GM12878 (cell line): ENCODE measurements around the gene SLC30A7.

ENCODE experiments used
- NFYA ChIP-seq: IDR thresholded peaks from 2 replicates; pipeline ENCODE4 v1.6.1; 2011; ENCODE audit warnings: low read depth, mild to moderate bottlenecking, low read length, improper control_type of control experiment, borderline replicate concordance
- NRF1 ChIP-seq: conservative IDR thresholded peaks from 2 replicates; pipeline ENCODE4 v1.6.1; 2011; ENCODE audit warnings: mild to moderate bottlenecking, low read depth, low read length, improper control_type of control experiment
- SIN3A ChIP-seq: IDR thresholded peaks from 2 replicates; pipeline ENCODE4 v1.6.1; 2012; ENCODE audit warnings: low read depth, low read length, improper control_type of control experiment
- YY1 ChIP-seq: IDR thresholded peaks from 2 replicates; pipeline ENCODE4 v1.6.1; 2011; ENCODE audit warnings: low read depth, mild to moderate bottlenecking, low read length
- TF ChIP-seq, protein P1 (sequence below): fragments of 450-650 bp; conservative IDR thresholded peaks from 2 replicates; pipeline ENCODE4 v1.6.1; 2017; ENCODE audit warnings: mild to moderate bottlenecking, moderate library complexity
- TF ChIP-seq, protein P2 (sequence below): IDR thresholded peaks from 2 replicates; pipeline ENCODE4 v1.6.1; 2012; ENCODE audit warnings: low read length, inconsistent platforms
- TF ChIP-seq, protein P3 (sequence below), 3 experiments: IDR thresholded peaks in 2 of 3; conservative IDR thresholded peaks in 1 of 3; 2 replicates each; pipeline ENCODE4 v1.5.1; 2011; ENCODE audit warnings: low read depth in 3 of 3, low read length in 3 of 3, mild to moderate bottlenecking in 3 of 3, control low read depth in 2 of 3, moderate library complexity in 2 of 3, inconsistent platforms in 1 of 3, mixed read lengths in 1 of 3; ENCODE audit not compliant: control insufficient read depth in 2 of 3, insufficient read depth in 1 of 3; ENCODE audit errors: extremely low read depth in 1 of 3

DNA sequence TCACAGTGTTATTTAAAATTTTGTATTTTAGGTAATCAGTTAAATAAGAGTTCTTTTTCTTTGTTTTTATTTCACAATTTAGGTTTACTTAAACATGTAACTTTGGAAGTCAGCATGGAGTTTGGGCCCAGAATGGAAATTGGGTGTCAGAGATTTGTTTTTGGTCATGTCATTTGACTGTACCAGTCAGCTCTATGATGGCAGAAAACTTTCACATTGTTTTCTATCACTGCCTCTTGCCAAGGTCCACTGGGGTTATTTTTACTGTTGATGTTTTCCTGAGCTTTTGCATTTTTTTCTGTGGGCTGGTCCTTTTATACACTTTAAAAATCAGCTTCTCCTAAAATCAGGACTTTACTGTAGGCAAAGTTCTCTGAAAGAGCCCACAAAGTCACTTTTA, 54.4 kb downstream of the SLC30A7 start:
- no peak for TF ChIP-seq SIN3A
- no peak for TF ChIP-seq NRF1
- no peak for TF ChIP-seq YY1
- TF ChIP-seq, protein P1, sequence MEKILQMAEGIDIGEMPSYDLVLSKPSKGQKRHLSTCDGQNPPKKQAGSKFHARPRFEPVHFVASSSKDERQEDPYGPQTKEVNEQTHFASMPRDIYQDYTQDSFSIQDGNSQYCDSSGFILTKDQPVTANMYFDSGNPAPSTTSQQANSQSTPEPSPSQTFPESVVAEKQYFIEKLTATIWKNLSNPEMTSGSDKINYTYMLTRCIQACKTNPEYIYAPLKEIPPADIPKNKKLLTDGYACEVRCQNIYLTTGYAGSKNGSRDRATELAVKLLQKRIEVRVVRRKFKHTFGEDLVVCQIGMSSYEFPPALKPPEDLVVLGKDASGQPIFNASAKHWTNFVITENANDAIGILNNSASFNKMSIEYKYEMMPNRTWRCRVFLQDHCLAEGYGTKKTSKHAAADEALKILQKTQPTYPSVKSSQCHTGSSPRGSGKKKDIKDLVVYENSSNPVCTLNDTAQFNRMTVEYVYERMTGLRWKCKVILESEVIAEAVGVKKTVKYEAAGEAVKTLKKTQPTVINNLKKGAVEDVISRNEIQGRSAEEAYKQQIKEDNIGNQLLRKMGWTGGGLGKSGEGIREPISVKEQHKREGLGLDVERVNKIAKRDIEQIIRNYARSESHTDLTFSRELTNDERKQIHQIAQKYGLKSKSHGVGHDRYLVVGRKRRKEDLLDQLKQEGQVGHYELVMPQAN: no peak
- TF ChIP-seq, protein P2, sequence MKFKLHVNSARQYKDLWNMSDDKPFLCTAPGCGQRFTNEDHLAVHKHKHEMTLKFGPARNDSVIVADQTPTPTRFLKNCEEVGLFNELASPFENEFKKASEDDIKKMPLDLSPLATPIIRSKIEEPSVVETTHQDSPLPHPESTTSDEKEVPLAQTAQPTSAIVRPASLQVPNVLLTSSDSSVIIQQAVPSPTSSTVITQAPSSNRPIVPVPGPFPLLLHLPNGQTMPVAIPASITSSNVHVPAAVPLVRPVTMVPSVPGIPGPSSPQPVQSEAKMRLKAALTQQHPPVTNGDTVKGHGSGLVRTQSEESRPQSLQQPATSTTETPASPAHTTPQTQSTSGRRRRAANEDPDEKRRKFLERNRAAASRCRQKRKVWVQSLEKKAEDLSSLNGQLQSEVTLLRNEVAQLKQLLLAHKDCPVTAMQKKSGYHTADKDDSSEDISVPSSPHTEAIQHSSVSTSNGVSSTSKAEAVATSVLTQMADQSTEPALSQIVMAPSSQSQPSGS: no peak
- TF ChIP-seq, protein P3, sequence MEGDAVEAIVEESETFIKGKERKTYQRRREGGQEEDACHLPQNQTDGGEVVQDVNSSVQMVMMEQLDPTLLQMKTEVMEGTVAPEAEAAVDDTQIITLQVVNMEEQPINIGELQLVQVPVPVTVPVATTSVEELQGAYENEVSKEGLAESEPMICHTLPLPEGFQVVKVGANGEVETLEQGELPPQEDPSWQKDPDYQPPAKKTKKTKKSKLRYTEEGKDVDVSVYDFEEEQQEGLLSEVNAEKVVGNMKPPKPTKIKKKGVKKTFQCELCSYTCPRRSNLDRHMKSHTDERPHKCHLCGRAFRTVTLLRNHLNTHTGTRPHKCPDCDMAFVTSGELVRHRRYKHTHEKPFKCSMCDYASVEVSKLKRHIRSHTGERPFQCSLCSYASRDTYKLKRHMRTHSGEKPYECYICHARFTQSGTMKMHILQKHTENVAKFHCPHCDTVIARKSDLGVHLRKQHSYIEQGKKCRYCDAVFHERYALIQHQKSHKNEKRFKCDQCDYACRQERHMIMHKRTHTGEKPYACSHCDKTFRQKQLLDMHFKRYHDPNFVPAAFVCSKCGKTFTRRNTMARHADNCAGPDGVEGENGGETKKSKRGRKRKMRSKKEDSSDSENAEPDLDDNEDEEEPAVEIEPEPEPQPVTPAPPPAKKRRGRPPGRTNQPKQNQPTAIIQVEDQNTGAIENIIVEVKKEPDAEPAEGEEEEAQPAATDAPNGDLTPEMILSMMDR (IDR thresholded peaks at IDR 0.05 in 2 of 3, conservative IDR thresholded peaks at IDR 0.05 in 1 of 3; ENCODE audit: control insufficient read depth in 2 of 3, extremely low read depth in 1 of 3, insufficient read depth in 1 of 3, low read depth in 3 of 3, low read length in 3 of 3): no peak
- no peak for TF ChIP-seq NFYA
